ENCODE measurements around the gene RDH13.
"Not testable (repeated sequence)": the region's sequence is repeated elsewhere in the genome, so short reads cannot be mapped to it uniquely, and the experiment has no call there.

Gene RDH13

DNA sequence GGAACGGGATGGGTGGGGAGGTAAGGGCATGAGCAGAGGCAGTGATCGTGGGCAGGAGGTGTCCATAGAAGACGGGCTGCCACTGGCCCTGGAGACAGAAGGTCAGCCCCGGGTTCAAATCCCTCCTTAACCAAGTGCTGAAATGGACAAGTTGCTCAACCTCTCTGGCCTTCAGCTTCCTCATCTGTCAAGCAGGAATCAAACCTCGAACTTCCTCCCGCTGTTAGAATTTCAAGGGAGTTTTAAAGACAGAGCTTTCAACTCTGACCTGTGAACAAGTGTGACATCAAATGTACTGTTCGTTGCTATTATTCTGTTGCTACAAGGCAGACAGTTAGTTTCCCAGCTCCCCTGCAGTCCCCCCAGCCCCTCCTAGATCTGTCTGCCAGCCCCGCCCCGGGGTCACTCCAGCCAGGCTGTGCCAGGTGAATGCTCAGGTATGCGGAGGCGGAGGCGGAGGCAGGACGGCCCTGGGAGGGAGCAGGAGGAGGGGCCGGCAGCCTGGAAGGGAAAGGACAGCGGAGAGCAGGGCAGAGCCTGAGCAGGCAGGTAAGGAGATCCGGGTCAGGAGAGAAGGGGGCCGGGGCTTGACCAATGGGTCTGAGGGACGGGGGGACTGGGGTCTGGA lies 12.5 kb upstream of the RDH13 start, which contains the start of gene EPS8L1:
Gene EPS8L1, plus strand, starts transcription at position 499 of the 628 bp plus-strand sequence. CDS start 576 bp downstream, outside the sequence.
- no peak for DNase-seq

DNA sequence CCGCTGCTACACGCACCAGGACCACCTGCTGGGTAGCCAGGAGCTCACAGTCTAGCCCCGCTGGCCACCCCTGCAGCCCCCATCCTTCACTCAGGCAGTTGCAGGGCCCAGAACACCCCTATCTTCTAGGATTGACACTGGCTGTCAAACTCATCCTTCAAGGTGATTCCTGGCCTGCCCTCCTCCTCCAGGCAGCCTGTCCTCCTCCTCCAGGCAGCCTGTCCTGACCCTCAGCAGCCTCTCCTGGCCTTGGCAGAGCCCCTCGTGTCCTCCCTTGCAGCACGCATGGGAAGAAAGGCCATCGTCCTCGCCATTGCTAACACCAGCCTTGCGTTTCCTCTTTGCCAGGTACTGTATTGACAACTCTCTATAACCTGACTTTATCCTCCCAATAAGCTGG lies 9.0 kb upstream of the RDH13 start:
- DNase-seq = no peak

DNA sequence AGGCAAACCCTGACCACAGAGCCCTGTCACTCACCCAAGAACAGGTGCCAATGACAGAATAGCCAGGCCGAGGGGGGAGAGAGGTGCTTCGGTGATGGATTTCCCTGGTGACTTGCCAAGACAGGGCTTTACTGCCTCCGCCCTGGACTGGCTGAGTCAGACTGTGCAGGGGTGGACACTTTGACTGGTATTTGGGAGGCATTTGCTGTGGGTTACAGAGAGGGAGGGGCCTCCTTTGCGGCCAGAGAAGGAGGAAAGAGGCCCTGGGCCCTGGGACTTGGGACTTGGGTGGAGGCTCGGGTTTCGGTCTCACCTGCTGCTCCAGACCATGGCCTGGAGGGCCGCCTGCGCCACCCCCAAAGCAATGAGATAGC lies 8.2 kb upstream of the RDH13 start:
- DNase-seq = peak; percentile 98

DNA sequence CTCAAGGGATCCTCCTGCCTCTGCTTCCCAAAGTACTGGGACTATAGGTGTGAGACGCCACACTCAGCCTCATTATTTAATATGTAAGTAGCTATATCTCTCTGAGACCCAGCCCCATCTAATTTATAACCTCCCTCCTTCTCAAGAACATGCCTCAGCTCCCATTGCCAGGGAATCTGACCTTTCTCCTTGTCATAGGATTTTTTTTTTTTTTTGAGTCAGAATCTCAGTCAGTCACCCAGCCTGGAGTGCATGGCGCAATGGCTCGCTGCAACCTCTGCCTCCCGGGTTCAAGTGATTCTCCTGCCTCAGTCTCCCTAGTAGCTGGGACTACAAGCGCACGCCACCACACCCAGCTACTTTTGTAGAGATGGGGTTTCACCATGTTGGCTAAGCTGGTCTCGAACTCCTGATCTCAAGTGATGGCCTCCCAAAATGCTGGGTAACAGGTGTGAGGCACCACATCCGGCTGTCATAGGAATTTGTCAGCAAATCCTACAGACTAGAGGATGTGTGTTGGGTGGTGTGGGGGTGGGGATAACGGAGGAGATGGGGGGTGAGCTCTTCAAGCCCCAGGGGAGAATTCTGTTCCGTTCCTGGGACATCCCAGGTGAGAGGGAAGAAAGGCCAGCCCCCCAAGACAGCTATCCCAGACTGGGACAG lies 7.6 kb upstream of the RDH13 start:
- DNase-seq = peak; percentile 85

DNA sequence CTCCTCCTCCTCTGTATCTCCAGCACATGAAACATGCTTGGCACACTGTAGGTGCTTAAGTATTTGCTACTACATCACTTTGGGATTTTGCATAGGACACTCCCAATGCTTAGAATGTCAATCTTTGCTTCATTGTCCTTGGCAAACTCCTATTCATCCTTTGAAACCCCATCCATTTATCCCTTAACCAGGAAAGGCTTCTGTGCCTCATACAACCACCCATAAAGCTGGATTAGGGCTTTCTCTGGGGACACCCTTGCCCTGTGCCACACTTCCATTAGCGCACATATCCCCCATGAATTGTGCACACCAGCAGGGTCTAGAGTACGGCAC lies 6.9 kb upstream of the RDH13 start:
- DNase-seq = no peak

DNA sequence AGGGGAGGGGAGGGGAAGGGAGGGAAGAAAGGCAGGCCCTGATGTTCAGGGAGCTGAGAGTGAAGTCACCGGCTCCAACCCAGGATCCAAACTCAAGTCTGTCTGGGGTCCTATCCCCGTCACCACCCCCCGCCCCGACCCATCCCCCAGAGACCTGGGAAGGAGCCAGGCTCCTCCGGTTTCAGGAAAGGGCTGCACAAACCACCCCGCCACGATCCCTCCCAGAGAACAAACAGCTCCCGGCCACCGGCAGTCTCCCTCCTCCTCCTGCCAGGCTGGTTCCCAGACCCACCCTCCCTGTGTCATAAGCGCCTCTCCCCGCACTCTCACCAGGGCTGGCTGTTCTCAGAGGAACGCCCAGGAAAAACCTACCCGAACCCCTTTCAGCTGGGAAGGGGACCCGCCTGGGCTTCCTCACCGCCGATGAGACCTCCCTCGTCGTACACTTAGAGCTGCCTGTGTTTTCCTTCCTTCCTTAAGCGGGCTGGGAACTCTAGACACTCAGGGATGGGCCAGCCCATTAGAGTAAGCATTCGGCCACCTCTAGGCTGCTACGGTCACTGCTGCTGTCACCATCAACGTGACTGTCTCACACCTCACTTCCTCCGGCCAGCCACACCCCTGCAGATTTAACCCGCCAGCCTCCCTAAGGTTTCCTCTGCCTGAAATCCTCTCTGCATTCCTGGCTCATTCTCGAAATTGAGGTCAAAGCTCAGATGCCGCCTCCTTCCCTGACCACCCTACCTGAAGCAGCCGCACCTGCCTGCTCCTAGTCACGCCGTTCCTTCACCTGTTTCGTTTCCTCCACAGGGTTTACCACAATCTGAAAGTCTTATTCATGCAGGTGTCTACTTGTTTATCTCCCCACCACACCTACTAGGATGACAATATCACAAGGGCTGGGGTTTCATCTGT lies 6.3 kb upstream of the RDH13 start:
- DNase-seq = peak; percentile 91

DNA sequence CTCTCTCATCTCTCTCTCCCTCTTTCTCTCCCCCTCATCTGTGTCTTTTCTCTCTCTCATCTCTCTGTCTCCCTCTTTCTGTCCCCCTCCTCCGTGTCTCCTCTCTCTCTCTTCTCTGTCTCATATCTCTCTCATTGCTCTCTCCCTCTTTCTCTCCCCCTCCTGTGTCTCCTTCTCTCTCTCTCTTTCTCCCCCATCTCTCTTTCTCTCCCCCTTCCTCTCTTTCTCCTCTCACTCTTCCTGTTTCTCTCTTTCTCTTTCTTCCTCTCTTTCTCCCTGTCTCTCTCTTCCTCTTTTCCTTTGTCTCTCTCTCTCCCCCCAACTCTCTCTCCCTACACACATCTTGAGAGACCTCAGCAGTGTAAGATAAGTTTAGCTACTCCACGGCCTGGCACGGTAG lies 4.9 kb upstream of the RDH13 start:
- no peak for DNase-seq

DNA sequence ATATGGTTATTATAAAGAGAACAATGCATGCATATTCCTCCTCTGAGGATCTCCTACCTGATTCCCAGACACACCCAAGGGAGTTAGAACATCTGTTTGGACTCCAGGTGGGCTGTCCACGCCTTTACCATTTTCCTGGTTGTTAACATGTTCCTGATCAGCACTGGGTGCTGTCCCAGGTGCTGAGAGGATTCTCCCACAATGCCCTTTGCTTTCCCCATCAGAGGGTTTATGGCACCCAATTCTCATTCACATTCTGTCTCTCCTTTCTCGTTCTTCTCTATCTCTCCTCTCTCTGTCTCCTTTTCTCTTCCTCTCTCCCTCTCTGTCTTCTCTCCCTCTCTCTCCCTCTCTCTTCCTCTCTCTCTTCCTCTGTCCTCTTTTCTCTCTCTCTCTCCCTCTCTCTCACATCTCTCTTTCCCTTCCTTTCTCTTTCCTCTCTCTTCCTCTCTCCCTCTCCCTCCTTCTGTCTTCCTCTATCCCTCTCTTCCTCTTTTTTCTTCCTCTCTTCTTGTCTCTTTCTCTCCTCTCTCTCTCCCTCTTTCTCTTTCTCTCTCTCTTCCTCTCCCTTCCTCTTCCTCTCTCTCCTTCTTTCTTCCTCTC lies 3.3 kb upstream of the RDH13 start:
- DNase-seq = no peak

DNA sequence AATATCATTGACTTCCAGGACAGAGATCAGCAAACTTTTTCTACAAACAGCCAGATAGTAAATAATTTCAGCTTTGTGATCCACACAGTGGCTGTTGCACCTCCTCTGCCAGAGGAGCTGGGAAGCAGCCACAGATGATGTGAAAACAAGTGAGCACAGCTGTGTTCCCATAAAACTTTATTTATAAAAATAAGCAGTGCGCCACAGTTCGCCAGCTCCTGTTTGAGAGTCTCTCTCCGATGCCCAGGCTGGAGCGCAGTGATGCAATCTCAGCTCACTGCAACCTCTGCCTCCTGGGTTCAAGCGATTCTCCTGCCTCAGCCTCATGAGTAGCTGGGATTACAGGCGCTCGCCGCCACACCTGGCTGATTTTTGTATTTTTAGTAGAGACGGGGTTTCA lies 2.6 kb upstream of the RDH13 start:
- not testable (repeated sequence) for DNase-seq

DNA sequence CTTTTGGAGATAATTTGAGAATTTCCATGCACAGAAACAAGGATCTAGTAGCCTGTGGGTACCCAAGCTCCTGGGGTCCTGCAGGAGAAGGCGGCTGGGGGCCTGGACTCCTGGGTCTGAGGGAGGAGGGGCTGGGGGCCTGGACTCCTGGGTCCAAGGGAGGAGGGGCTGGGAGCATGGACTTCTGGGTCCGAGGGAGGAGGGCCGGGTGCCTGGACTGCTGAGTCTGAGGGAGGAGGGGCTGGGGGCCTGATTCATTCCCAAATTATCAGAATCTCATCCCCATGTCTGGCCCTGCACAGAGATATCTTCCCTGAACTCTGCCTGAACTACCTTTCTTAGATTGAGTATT lies 520 bp upstream of the RDH13 start:
- no peak for DNase-seq

DNA sequence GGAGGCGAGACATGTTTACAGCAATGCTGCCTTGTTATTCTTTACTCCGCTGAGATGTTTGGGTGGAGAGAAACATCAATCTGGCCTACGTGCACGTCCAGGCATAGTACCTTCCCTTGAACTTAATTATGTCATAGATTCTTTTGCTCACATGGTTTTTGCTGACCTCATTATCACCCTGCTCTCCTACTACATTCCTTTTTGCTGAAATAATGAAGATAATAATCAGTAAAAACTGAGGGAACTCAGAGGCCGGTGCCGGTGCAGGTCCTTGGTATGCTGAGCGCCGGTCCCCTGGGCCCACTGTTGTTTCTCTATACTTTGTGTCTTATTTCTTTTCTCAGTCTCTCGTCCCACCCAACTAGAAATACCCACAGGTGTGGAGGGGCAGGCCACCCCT lies 2.7 kb downstream of the RDH13 start:
- DNase-seq = not testable (repeated sequence)

DNA sequence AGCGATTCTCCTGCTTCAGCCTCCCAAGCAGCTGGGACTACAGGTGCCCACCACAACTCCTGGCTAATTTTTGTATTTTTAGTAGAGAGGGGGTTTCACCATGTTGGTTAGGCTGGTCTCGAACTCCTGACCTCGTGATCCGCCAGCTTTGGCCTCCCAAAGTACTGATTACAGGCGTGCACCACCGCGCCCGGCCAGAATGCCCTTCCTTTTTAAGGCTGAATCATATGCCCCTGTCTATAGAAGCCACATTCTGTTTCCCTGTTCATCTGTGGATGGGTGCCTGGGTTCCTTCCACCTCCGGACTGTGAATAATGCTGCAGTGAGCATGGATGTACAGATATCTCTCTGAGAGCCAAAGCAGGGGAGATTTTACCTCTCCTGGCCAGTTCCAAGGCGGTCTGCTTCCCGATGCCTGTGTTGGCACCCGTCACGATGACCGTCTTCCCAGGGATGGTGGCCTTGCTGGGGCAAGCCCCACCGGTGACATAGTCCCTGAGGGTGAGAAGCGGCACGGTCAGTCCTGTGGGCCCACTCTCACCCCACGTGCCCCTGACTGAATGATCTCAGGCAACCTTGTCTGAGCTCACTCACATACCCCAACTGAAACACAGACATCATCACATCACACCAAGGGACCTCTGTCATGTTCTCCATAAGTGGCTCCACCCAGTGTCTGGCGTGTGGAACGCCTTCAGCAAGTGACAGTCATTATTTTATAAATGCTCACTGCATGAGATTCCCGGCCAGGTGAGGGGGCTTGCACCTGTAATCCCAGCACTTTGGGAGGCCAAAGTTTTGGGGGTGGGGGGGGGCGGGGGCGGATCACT lies 4.0 kb downstream of the RDH13 start:
- no peak for DNase-seq

DNA sequence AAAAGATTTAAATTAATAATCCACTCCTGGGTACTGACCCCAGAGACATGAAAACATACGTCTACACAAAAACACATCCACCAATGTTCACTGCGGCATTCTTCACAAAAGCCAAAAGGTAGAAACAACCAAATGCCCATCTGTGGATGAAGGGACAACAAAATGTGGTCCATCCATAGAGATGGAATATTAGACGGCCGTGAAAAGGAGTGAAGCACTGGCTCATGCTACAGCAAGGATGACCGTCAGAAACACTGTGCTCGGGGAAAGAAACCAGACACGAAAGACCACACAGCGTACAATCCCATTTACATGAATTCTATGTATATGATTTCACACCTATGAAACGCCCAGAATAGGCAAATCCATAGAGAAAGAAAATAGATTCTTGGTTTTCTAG lies 6.1 kb downstream of the RDH13 start:
- DNase-seq = no peak

DNA sequence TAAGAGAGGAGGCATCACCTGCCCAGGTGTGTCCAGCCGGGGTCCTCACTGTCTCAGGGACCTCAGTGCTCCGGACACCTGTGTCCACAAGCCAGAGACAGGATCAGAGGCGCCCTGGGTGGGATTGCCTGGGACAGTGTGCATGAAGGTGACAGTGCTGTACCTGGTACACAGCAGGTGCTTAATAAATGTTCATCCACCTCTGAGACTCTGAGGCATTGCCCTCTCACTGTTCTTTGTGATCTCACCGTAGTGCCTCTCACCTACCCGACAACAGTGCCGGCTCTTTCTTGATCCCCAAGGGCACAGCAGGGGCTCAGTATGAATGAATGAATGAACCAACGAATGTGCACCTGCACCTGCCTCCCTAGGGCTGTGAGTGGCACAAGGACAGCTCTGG lies 9.2 kb downstream of the RDH13 start:
- DNase-seq = no peak

DNA sequence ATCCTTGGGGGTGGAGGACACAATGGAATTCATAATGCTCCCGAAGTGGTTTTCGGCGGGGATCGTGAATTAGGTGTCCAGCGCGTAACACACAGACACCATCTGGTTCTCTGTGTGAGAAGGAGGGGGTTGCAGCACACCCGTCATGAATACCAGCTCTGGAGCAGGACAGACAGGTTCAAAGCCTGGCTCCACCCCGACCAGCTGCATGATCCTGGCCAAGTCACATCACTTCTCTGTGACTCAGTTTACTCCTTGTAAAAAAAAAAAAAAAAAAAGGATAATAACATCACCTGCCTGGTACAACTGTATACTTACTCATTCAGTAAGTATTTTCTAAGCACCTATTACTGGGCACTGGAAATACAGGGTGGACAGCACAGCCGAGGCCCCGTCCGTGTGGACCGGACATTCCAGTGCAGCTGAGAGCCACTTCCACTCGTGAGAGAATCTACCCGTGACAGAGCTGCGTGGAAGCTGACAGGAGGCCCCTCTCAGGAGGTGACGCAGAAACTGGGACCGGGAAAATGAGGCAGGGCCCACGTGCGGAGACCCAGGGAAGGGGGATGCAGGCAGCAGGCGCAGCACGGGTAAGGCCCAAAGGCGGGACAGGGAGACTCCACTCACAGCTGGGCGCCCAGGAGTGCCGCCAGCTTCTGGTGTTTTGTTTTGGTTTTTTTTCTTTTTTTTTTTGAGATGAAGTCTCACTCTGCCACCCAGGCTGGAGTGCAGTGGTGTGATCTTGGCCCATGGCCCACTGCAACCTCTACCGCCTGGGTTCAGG lies 12.0 kb downstream of the RDH13 start:
- DNase-seq = no peak

DNA sequence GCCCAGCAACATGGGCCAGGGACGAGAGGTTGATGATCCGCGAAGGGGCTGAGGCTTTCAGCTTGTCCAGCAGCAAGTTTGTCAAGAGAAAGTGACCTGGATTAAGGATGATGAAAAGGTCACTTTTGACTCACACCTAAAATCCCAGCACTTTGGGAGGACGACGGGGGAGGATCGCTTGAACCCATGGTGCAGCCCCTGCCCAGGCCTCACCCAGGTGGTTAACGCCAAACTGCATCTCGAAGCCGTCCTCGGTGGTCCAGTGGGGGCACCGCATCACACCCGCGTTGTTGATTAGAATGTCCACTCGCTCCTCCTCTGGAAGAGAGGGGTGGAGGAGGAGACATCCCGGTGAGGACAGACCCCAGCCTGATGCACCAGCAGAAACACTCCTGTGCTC lies 14.5 kb downstream of the RDH13 start:
- no peak for DNase-seq

DNA sequence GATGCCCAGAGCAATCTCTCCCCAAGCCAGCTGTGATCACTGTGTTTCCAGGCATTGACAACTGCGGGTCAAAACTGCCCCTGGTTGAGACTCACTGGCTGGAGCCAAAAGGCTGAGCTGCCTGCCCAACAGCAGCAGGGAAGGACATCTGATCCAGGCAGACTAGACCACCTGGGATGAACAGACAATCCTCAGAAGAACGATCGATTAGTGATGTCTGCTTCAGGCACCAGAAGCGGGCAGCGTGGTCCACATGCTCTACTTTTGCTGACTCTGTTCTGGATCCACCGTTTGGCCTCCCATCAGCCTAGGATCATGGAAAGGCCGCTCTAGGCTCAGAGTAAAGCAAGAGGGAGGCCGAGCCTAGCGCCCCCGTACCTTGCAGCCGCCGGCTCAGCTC lies 15.0 kb downstream of the RDH13 start:
- no peak for DNase-seq

DNA sequence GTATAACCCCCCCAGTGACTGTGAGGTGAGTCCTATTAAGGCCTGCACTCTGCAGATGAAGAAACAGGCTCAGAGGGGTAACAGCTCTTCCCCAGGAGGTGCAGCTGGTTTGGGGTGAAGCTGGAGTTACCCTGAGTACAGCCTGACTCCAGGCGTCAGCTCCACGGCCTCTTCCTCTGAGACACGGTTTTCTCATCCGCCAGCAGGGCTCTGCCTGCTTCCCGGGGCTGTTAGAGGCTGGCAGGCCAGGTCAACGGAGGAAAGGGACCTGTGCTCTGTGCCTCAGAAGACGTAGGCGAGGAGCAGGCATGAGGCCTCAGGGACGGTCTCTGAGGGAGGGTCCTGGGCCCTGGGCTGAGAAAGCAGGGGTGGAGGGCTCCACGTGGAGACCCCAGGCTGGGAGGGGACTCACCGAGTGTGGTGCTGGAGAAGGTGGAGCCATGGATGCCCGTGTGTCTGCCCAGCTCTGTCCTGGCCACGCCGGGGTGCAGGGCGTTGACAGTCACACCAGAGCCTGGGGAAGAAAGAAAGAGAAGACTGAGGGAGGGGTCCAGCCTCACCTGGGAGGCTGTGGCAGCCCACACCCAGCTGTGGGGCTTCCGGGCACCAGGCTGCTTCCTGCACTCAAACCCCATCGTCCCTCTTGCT lies 15.8 kb downstream of the RDH13 start:
- no peak for DNase-seq

DNA sequence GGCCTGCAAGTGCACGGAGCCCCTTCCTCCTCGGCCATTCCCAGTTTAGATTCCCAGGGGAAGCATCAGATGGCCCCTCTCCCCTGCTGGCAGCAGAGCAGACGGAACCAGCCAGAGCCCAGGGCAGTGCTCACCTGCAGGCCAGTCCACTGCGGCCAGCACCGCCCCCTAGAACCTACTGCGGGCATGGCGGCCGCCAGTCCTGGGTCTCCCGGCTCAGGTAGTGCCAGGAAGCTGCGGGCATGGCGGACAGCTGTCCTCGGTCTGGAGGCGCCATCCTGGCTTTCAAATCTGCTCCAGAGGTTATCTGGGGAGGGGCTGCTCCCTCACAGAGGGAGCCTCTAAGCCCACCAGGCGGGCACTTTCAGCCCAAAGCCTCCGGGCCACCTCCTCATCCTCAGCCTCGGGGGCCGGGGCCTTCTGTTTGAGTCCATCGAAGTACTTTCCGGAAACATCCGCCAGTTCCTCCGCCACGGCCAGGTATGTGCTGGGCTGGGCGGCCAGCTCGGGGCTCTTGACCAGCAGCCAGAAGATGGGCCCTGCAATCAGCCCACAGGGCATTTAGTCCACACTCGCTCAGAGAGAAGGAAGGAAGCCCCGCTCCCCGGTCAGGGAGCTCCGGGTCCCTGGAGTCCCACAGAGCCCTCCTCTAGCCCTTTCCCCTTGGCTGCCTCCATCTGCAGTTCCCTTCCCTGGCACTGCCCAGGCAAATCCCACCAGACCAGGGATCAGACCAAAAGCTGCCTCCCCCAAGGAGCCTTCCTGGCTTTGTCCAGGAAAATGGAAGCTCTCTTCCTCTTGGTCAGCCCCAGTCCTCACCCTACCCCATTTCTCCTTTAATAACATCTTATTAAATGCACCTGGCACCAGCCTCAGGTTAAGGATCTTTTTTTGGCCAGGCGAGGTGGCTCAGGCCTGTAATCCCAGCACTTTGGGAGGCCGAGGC lies 17.9 kb downstream of the RDH13 start:
- no peak for DNase-seq

DNA sequence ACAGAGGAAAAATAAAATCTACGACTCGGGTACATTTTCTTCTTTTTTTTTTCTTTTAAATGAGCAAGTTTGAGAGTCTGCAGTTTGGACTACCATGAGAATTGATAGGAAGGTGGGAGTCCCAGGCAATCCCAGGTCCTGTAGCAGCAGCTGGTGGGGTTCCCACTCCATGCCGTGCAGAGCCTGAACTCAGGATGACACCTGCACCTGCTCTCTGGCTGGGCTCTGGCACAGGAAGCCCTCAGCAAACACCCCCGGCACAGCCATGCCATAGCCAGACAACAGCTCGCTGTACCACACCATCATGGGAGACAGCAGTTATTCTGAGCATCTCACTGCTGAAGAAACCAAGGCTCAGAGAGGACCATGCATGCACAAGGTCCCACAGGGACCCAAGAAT lies 18.7 kb downstream of the RDH13 start:
- no peak for DNase-seq
